ENCODE data around the gene IQSEC1. TPM values are rescaled to one million over a fixed set of nuclear protein-coding genes. Genes with fewer than 3 reads are reported as not detected.

The IQSEC1 gene
- total and polyA plus RNA-seq, 7 donors = 2.5 to 39.1 (median 23.9) TPM

DNA sequence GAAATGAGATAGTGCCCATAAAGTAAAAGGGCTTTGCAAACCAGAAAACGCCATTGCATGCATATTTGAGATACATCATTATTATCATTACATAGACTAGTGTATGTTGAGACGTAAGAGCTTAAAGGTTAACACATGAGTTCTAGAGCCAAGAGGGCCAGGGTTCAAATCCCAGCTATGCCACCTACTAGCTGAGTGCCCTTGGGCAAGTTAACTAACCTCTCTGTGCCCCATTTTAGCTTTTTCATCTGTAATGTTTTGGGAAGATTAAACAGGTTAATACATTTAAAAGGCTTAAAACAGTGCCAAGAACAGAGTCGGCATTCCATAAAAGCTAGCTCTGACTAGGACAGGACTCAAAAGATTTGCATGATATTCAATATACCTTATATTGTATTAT lies 22.8 kb downstream of the IQSEC1 start:
- TF ChIP-seq, protein P1, sequence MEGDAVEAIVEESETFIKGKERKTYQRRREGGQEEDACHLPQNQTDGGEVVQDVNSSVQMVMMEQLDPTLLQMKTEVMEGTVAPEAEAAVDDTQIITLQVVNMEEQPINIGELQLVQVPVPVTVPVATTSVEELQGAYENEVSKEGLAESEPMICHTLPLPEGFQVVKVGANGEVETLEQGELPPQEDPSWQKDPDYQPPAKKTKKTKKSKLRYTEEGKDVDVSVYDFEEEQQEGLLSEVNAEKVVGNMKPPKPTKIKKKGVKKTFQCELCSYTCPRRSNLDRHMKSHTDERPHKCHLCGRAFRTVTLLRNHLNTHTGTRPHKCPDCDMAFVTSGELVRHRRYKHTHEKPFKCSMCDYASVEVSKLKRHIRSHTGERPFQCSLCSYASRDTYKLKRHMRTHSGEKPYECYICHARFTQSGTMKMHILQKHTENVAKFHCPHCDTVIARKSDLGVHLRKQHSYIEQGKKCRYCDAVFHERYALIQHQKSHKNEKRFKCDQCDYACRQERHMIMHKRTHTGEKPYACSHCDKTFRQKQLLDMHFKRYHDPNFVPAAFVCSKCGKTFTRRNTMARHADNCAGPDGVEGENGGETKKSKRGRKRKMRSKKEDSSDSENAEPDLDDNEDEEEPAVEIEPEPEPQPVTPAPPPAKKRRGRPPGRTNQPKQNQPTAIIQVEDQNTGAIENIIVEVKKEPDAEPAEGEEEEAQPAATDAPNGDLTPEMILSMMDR (IDR thresholded peaks at IDR 0.05) = no peak
- no peak for TF ChIP-seq EP300 (IDR thresholded peaks at IDR 0.05)
- TF ChIP-seq POLR2A (IDR thresholded peaks at IDR 0.05) = no peak
- no peak for TF ChIP-seq POLR2AphosphoS5 (IDR thresholded peaks at IDR 0.05)
- intact Hi-C loops (cut with DNase I) = no loop called here
- WGBS, 2 donors = 86 to 97% methylated on average over 3 of the region's 3 CpGs
- Histone ChIP-seq H3K9me3 (no peaks in the 10 kb centered on the region), H3K4me3 (no peak overlapping the region), H3K27ac (no peak overlapping the region), H3K4me1 (no peaks in the 10 kb centered on the region), H3K36me3 (no peaks in the 10 kb centered on the region), H3K27me3 (no peaks in the 10 kb centered on the region)
- no peak for DNase-seq

GRCh38 chr3:13049400-13049799 lies 23.8 kb downstream of the IQSEC1 start:
- Histone ChIP-seq H3K4me3 (no peak overlapping the region), H3K27me3 (no peaks in the 10 kb centered on the region), H3K27ac (no peak overlapping the region), H3K4me1 (no peaks in the 10 kb centered on the region), H3K36me3 (no peaks in the 10 kb centered on the region), H3K9me3 (no peaks in the 10 kb centered on the region)
- no peak for TF ChIP-seq POLR2AphosphoS5 (IDR thresholded peaks at IDR 0.05)
- no peak for TF ChIP-seq EP300 (IDR thresholded peaks at IDR 0.05)
- TF ChIP-seq, protein P1 (IDR thresholded peaks at IDR 0.05) = no peak
- no peak for TF ChIP-seq POLR2A (IDR thresholded peaks at IDR 0.05)
- no peak for DNase-seq
- intact Hi-C loops (cut with DNase I) = no loop called here
- WGBS, 2 donors = 94 to 97% methylated on average over 6 of the region's 6 CpGs

- H3K9me3 ChIP-seq = no peaks in the 10 kb centered on the region
- DNase-seq = no peak
- TF ChIP-seq POLR2AphosphoS5 (IDR thresholded peaks at IDR 0.05) (no peak), POLR2A (IDR thresholded peaks at IDR 0.05) (no peak), EP300 (IDR thresholded peaks at IDR 0.05) (no peak)
- TF ChIP-seq, protein P1 (IDR thresholded peaks at IDR 0.05) = no peak
- no peak overlapping the region for H3K27ac ChIP-seq
- intact Hi-C loops (cut with DNase I) = no loop called here
- 73 to 80% methylated on average over 11 of the region's 11 CpGs for WGBS, 2 donors
- H3K27me3 ChIP-seq = no peaks in the 10 kb centered on the region
- no peaks in the 10 kb centered on the region for H3K36me3 ChIP-seq
- no peak overlapping the region for H3K4me3 ChIP-seq
- no peaks in the 10 kb centered on the region for H3K4me1 ChIP-seq
Observed at GRCh38 chr3:13047296-13048165, 25.7 kb downstream of the IQSEC1 start.

DNA sequence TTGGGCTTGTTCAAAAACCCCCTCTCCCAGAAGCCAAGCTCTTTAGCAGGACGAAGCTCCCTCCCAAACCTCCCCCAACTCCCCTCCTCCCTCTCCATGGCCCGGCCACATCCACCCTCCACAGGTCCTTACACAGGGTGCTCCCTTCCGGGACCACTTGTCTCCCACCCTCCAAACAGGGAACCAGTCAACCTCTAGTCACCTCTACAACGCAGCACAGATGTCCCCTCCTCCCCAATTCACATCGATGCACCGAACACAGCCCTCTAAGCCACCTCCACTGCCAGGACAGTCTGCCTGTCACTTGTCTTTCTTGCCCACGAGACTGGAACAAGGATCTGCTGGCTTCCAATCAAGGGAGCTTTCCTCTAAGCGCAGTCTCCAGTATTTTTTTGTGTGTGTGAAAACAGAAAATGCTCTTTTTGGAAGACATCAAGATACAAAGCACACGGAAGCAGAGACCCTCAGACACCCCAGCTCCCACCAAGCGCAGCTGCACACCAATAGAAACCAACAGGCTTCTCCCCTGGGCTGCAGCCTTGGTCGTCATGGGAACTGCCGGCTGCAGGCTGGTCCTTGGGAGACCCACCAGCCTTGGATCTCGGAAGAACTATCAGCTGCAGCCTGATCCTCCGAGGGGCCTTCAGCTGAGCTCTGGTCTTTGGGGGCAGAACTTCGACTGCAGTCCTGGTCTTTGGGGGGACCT lies 26.5 kb downstream of the IQSEC1 start:
- Histone ChIP-seq H3K36me3 (no peaks in the 10 kb centered on the region), H3K4me1 (no peaks in the 10 kb centered on the region), H3K27me3 (no peaks in the 10 kb centered on the region), H3K4me3 (no peak overlapping the region), H3K27ac (no peak overlapping the region), H3K9me3 (no peaks in the 10 kb centered on the region)
- TF ChIP-seq EP300 (IDR thresholded peaks at IDR 0.05) (no peak), POLR2A (IDR thresholded peaks at IDR 0.05) (no peak), POLR2AphosphoS5 (IDR thresholded peaks at IDR 0.05) (no peak)
- TF ChIP-seq, protein P1 (IDR thresholded peaks at IDR 0.05) = no peak
- intact Hi-C loops (cut with DNase I) = no loop called here
- WGBS, 2 donors = 68 to 75% methylated on average over 15 of the region's 15 CpGs
- DNase-seq = no peak

All from sigmoid colon (tissue), 7 donors.